DLD1 (cell line): ENCODE measurements around the gene SOD2.
"Not testable (repeated sequence)": the region's sequence is repeated elsewhere in the genome, so short reads cannot be mapped to it uniquely, and the experiment has no call there.

ENCODE experiments used
- in situ Hi-C: cut with HindIII; loops from 2 replicates; pipeline ENCODE4 v1.10.0; 2017; ENCODE audit warnings: low sequenced_read_pairs

Gene SOD2

GRCh38 chr6:159716247-159717096, 23.4 kb upstream of the SOD2 start:
- in situ Hi-C loops = no loop called here

DNA sequence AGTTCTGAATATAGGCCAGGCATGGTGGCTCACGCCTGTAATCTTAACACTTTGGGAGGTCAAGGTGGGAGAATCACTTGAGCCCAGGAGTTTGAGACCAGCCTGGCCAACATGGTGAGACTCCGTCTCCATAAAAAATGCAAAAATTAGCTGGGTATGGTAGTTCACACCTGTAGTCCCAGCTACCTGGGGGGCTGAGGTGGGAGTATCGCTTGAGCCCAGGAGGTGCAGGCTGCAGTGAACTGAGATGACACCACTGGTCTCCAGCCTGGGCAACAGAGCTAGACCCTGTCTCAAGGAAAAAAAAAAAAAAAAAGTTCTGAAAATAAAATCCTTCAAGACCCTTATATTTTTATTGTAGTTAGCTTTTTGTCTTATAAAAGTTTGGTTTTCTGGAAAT, 22.6 kb upstream of the SOD2 start:
- in situ Hi-C loops = no loop called here

- in situ Hi-C loops = no loop called here
These were observed 22.1 kb upstream of the SOD2 start for GRCh38 chr6:159715166-159715565.

DNA sequence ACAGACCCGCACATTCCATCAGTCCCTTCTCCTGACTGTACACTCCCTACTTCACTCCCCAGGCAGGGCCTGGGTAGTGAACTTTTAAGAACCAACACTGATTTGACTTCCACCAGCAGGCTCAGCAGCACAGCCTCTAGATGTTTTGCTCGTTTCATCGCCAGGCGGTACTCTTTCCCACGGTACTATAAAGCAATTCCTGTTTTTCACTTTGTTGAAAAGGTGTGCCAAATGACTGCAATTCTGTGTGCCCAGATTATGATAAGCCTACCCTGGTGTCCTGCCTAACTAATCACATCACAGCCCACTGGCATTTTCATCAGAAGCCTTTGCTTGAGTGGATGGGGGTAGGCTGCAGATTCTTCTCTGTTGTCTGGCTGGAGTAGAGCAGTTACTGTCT, 21.4 kb upstream of the SOD2 start:
- in situ Hi-C loops = no loop called here

GRCh38 chr6:159713984-159714383, 20.9 kb upstream of the SOD2 start:
- in situ Hi-C loops = no loop called here

DNA sequence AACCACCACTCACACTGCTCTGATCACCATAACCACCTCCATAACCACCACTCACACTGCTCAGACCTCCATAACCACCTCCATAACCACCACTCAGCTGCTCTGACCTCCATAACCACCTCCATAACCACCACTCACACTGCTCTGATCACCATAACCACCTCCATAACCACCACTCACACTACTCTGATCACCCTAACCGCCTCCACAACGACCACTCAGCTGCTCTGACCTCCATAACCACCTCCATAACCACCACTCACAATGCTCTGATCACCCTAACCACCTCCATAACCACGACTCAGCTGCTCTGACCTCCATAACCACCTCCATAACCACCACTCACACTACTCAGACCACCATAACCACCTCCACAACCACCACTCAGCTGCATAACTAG, 19.3 kb upstream of the SOD2 start:
- in situ Hi-C loops = not testable (repeated sequence)

DNA sequence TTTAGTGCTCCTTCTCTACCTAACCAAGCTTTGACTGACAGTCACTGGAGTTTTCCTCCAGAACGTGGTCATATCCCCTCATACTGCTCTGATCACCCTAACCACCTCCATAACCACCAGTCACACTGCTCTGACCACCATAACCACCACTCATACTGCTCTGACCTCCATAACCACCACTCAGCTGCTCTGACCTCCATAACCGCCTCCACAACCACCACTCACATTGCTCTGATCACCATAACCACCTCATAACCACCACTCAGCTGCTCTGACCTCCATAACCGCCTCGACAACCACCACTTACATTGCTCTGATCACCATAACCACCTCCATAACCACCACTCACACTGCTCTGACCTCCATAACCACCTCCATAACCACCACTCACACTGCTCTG, 17.6 kb upstream of the SOD2 start:
- in situ Hi-C loops = not testable (repeated sequence)

DNA sequence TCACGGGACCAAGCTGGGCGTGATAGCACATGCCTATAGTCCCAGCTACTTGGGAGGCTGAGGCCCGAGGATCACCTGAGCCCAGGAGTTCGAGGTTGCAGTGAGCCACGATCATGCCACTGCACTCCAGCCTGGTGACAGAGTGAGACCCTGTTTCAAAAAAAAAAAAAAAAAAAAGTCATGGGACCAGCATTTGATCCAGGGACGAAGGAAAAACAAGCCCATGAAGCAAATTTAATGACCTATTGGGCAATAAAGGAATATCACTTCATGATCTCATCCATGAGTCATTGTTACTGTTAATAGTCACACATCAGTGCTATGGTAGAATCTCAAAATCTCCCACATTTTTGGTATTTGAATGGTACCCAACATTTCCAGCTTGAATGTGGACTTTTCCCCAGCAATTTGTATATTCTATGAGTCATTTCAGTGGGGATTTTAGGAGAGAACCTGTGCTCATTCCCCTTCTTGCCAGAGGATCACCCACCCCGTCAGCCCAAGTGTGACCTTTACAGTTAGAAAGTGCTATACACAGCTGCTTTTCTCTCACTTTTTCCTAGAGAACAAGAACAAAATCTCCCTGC, 8.5 kb upstream of the SOD2 start:
- in situ Hi-C loops = no loop called here

- in situ Hi-C loops = no loop called here
These were observed 7.9 kb upstream of the SOD2 start for GRCh38 chr6:159700970-159701369.

- in situ Hi-C loops = no loop called here
These were observed 2.9 kb upstream of the SOD2 start for GRCh38 chr6:159695984-159696383.

DNA sequence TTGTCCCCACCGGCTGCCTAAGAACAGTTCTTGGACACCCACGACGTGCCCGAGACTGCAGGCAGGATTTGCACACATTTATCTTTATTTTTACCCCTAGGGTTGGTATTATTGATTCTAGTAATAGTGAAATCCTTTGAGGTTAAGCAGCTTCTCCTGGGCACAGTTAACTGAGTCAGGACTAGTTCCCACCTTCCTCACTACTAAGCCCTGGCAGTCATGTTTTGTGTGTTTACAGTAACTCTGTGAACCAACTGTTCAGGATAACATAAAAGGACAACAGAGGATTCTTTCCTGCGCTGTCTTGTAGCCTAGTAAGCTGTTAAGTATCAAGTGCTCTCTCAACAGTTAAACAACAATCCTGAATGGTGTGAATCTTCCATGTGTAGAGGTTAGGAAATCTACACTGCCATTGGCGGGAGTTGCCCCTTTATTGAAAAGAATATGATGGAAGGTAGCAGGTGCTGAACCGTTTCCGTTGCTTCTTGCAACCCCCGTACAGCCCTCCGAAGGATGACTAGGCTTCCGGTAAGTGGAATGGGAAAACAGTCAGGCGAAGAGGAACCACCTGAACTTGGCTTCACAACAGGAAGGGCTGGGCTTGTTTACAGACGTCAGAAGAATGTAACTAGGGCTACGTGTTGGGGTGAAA, 979 bp upstream of the SOD2 start:
- in situ Hi-C loops = no loop called here

GRCh38 chr6:159692303-159693127, 526 bp downstream of the SOD2 start:
- in situ Hi-C loops = no loop called here

DNA sequence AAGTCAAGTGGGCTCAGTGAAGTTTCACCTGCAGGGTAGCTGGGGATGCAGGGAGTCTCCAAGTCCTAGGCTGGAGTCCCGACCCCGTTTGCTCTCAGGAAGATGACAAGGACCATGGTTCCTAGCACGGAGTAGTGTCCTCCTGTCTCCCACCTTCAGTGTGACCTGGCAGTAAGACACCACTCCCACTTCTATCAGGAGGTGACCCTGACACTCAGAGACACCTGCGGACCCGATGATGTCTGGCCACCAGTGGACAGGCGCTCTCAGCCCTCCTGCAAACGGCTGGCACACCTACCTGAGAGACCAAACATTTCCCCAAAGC, 1.1 kb downstream of the SOD2 start:
- in situ Hi-C loops = no loop called here

- in situ Hi-C loops = no loop called here
These were observed 1.7 kb downstream of the SOD2 start for GRCh38 chr6:159691133-159691962.

GRCh38 chr6:159690135-159690534, 2.9 kb downstream of the SOD2 start:
- in situ Hi-C loops = not testable (repeated sequence)

DNA sequence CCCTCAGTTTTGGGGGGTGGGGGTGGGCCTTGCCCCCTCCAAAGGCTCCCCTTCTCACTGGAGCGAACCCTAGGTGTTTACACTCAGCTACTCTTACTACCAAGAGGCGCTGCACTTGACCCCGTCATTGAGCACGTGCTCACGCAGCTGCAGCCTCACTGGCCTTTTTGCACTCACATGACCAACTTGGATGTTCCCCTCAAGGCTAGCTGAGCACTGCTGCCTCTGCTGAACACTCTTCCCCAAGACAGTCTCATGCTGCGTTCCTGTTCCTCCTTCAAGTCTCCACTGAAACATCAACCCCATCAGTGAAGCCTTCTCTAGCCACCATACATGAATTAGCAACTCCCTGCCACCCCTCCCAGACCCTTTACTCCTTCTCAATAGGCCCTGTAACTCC, 4.0 kb downstream of the SOD2 start:
- in situ Hi-C loops = no loop called here

DNA sequence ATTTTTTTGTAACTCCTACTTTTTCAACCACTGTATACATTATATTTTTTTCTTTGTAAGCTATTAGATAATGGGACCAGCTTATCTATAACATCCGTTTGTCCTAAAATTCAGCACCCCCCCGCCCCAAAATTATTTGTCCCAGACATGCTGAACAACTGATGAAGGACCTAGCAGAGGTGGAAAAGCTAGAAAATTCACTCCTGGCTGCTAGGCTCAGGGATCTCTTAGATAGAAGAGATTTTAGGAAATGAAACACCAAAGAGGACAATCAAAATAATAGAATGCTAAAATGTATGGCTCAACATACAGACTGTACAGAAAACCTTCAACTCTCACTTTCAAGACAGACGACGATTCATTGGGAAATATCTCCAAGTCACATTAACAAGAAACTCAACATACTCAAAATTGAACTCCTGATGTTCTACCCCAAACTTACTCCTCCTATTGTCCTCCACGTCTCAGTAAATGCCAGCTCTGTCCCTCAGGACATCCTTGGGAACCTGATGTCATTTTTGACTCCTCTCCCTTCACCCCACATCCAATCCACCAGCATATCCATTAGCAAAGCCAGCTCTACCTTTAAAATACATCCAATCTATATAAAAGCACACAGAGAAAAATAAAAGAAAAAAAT, 4.7 kb downstream of the SOD2 start:
- in situ Hi-C loops = no loop called here

GRCh38 chr6:159687341-159687740, 5.7 kb downstream of the SOD2 start:
- in situ Hi-C loops = no loop called here

DNA sequence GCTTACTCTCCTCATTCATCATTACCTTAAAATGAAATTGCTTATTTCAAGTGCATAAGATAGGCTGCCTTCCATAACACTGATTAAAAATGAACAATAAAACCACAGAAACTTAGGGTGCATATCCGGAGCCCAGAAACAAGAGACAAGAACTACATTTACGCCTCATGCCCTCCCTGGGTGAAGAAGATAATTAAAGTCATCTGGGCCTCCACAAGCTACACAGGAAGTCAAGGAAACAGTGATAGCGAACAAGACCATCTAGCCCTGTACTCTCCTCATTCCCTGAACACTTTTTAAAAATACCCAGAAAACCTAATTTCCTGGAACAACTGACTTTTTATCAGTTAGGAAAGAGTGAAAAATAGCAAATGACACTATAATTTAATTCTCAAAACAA, 6.3 kb downstream of the SOD2 start:
- in situ Hi-C loops = no loop called here

GRCh38 chr6:159686040-159686439, 7.0 kb downstream of the SOD2 start:
- in situ Hi-C loops = no loop called here
